Activated T-cell treated with anti-CD3 and anti-CD28 coated beads, Interleukin-2, amount 50 U/mL, for 1 hour (primary cell): ENCODE measurements around the gene STARD8.
"Not testable (repeated sequence)": the region's sequence is repeated elsewhere in the genome, so short reads cannot be mapped to it uniquely, and the experiment has no call there.

Source experiments
- DNase-seq: peaks from one replicate; pipeline ENCODE4 v3.0.0-alpha.2; 2020

The STARD8 gene

GRCh38 chrX:68647156-68647957, at the start of gene STARD8:
TSS of gene STARD8 (plus strand) at chrX:68647666. CDS start at chrX:68647883, 217 bp downstream.
- DNase-seq, result no peak

- DNase-seq, result no peak
Measured at GRCh38 chrX:68598841-68599240, 48.6 kb upstream of the STARD8 start.

- no peak for DNase-seq
Measured at GRCh38 chrX:68599256-68600152, 48.0 kb upstream of the STARD8 start.

GRCh38 chrX:68604216-68604615, 43.2 kb upstream of the STARD8 start:
- not testable (repeated sequence) for DNase-seq

- not testable (repeated sequence) for DNase-seq
Measured at GRCh38 chrX:68614733-68615132, 32.7 kb upstream of the STARD8 start.

- DNase-seq, result no peak
Measured at GRCh38 chrX:68627986-68628385, 19.5 kb upstream of the STARD8 start.

- DNase-seq, result not testable (repeated sequence)
Measured at GRCh38 chrX:68629936-68630335, 17.5 kb upstream of the STARD8 start.

GRCh38 chrX:68631336-68631735, 16.1 kb upstream of the STARD8 start:
- DNase-seq, result no peak

GRCh38 chrX:68632491-68632890, 15.0 kb upstream of the STARD8 start:
- no peak for DNase-seq

GRCh38 chrX:68633981-68634380, 13.5 kb upstream of the STARD8 start:
- DNase-seq, result no peak

GRCh38 chrX:68634649-68635227, 12.7 kb upstream of the STARD8 start:
- no peak for DNase-seq

- no peak for DNase-seq
Measured at GRCh38 chrX:68640661-68641060, 6.8 kb upstream of the STARD8 start.

- DNase-seq, result no peak
Measured at GRCh38 chrX:68644861-68645260, 2.6 kb upstream of the STARD8 start.

- DNase-seq, result no peak
Measured at GRCh38 chrX:68646421-68646820, 1.0 kb upstream of the STARD8 start.

- DNase-seq, result no peak
Measured at GRCh38 chrX:68648960-68649359, 1.5 kb downstream of the STARD8 start.

- DNase-seq, result no peak
Measured at GRCh38 chrX:68650491-68650890, 3.0 kb downstream of the STARD8 start.

GRCh38 chrX:68651110-68651509, 3.6 kb downstream of the STARD8 start:
- no peak for DNase-seq

- no peak for DNase-seq
Measured at GRCh38 chrX:68652326-68653170, 5.1 kb downstream of the STARD8 start.

GRCh38 chrX:68654693-68655092, 7.2 kb downstream of the STARD8 start:
- no peak for DNase-seq

GRCh38 chrX:68656473-68656872, 9.0 kb downstream of the STARD8 start:
- DNase-seq, result not testable (repeated sequence)

- DNase-seq, result no peak
Measured at GRCh38 chrX:68658530-68658929, 11.1 kb downstream of the STARD8 start.

GRCh38 chrX:68659385-68659784, 11.9 kb downstream of the STARD8 start:
- DNase-seq, result no peak

GRCh38 chrX:68659786-68660185, 12.3 kb downstream of the STARD8 start:
- no peak for DNase-seq
